Endothelial cell of coronary artery (primary cell): Measurements from ENCODE around the gene TUB. TPM values are rescaled to one million over a fixed set of nuclear protein-coding genes. Genes with fewer than 3 reads are reported as not detected.

Experiments used
- total RNA-seq: library from RNA; depleted of rRNA; stranded (reverse); fragments of >200 nt; gene quantifications from 2 replicates; pipeline ENCODE4 v1.2.3, GENCODE V29; 2014

The TUB gene, protein sequence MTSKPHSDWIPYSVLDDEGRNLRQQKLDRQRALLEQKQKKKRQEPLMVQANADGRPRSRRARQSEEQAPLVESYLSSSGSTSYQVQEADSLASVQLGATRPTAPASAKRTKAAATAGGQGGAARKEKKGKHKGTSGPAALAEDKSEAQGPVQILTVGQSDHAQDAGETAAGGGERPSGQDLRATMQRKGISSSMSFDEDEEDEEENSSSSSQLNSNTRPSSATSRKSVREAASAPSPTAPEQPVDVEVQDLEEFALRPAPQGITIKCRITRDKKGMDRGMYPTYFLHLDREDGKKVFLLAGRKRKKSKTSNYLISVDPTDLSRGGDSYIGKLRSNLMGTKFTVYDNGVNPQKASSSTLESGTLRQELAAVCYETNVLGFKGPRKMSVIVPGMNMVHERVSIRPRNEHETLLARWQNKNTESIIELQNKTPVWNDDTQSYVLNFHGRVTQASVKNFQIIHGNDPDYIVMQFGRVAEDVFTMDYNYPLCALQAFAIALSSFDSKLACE
- 2.3 and 3.2 TPM in 2 replicates for total RNA-seq

DNA sequence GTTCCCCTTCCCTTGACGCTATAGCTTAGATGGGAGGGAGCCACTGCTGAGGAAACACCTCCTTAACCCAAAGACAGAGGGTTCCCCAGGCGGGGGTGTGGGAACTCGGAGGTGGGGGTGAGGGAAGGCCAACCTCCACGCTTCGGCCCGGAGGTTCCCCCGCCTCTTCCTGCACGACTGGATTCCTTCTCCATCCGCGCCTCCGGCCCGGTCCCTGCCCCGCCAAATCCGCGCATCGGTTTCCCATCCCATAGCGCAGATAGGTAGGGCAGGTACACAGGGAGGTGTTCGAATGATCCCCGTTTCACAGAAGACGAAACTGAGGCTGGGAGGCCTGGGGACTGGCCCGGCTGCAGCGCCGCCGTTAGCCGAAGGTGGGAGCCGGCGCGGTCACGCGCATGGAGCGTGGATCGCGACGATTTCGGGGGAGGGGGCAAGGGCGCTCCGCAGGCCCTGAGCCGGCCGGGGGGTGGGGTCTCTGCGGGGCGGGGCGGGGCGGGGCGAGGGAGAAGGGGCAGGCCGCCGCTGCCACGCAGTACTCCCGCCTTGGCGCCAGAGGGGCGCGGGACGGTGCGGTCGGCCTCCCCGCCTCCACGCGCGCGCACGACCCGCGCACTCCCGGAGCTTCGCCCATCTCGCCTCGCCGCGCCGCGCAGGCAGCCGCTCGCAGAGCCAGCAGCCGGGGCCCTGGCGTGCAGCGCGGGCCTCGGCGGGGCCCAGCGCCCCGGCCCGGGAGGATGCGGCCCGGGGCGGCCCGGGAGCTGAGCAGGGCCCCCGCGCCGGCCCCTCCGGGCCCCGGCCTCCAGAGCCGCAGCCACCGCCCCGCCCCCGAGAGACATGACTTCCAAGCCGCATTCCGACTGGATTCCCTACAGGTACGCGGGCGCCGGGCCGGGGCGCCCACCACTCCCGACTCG is at the start of gene TUB:
Gene TUB, plus strand, starts transcription at position 538 of the 917 bp plus-strand sequence. Its CDS starts 300 bp downstream, at position 838.

Other genes starting within 250 kb of the TUB start
- not detected in 2 replicates for gene OR10A6, start 149.9 kb upstream of the TUB start, total RNA-seq
- 0.09 TPM in 1 of 2 replicates, not detected in the other for gene OR10A3, start 139.5 kb upstream of the TUB start, total RNA-seq
- gene NLRP10, start 115.8 kb upstream of the TUB start, total RNA-seq = 1.2 TPM in 1 of 2 replicates, not detected in the other
- gene EIF3F, start 93.9 kb upstream of the TUB start, total RNA-seq = 235 and 288 TPM in 2 replicates
- not detected in 2 replicates for gene RIC3, start 87.8 kb downstream of the TUB start, total RNA-seq
- gene LMO1, start 182.7 kb downstream of the TUB start, total RNA-seq = not detected in 2 replicates